Peyer's patch (tissue), 4 donors: ENCODE measurements around the gene PSMG4. TPM values are rescaled to one million over a fixed set of nuclear protein-coding genes. Genes with fewer than 3 reads are reported as not detected.

Experiments used
- DNase-seq, 3 donors: peaks; one replicate each; pipeline ENCODE4 v3.0.0-alpha.2; 2017 to 2019
- H3K27ac ChIP-seq, 4 donors: fragments of 200-600 bp; sonication (generic); one replicate each; pipeline ENCODE4 v1.5.1; 2016 to 2019
- H3K27me3 ChIP-seq, 2 donors: fragments of 200-600 bp; sonication (generic); one replicate each; pipeline ENCODE4 v1.5.1; 2019
- H3K36me3 ChIP-seq, 3 donors: fragments of 200-600 bp; sonication (generic); one replicate each; pipeline ENCODE4 v1.5.1; 2016 to 2019
- H3K4me1 ChIP-seq, 4 donors: fragments of 200-600 bp; sonication (generic); one replicate each; pipeline ENCODE4 v1.5.1; 2016 to 2019
- H3K4me3 ChIP-seq, 4 donors: fragments of 200-600 bp; sonication (generic); 1 replicate in 3 of 4; 2 replicates in 1 of 4; pipeline ENCODE4 v1.5.1; 2016 to 2019; ENCODE audit warnings: mild to moderate bottlenecking in 1 of 4
- H3K9me3 ChIP-seq, 4 donors: fragments of 200-600 bp; sonication (generic); one replicate each; pipeline ENCODE4 v1.5.1; 2016 to 2019; ENCODE audit warnings: mild to moderate bottlenecking in 1 of 4
- POLR2A ChIP-seq, 2 donors: fragments of 450-650 bp; IDR thresholded peaks; one replicate each; pipeline ENCODE4 v1.5.1; 2017; ENCODE audit warnings: antibody characterized with exemption in 2 of 2, mild to moderate bottlenecking in 2 of 2, moderate library complexity in 2 of 2
- total RNA-seq, 4 donors: library from RNA; depleted of rRNA; stranded (reverse); fragments of >200 nt; gene quantifications; one replicate each; pipeline ENCODE4 v1.1.0, GENCODE V29; 2016
- TF ChIP-seq, protein P1 (sequence below), 6 experiments: fragments of 450-650 bp in 4 of 6; fragments of 200-600 bp in 2 of 6; sonication (generic) in 1 of 6; IDR thresholded peaks; one replicate each; pipeline ENCODE4 v1.5.1; 2017 to 2019; ENCODE audit warnings: antibody characterized with exemption in 6 of 6, mild to moderate bottlenecking in 3 of 6, moderate library complexity in 1 of 6

Gene PSMG4
- total RNA-seq, 4 donors from 2014 or later, result 6.6 to 16.8 (median 15.9) TPM

DNA sequence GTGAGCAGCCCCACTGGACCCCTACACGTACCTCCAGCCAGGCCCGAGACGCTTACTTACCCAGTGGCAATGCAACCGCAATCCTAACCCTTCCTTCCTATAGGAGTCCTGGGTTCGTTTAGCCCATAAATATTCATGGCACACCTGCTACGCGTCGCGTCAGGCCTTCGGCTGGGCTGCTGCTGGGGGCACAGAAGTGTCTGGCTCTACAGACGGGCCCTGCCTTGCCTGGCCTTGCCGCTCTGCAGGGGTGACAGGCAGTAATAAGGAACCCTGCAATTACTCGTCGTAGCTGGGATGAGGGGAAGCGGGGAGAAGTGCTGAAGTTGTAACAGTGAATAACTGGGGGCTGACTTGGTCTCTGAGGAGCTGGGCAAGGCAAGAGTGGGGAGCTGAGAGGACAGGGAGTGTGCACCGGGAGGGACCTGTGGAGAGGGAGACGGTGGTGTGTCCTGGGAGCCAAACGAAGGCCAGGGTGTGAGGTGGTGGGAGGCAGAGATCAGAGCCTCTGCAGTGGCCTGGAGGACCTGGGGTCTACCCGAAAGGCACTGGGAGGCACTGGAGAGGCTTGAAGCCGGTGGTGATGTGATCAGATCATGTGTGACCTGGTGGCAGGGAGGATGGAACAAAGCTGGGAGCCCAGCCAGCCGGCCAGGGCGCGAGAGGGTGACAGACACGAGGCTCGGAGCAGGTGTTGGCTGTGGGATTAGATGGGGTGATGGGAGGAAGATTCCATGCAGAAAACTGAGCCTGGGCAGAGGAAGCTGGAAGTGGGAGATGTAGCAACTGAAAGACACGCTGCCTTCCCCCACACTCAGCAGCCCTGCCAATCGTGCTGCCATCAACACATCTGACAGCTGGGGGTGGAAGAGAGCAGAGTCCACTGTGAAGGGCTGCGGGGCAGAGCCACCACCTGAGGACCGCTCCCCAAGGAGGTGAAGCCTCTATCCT lies 36.4 kb downstream of the PSMG4 start:
- H3K4me3 ChIP-seq, result no peak overlapping the region
- H3K27me3 ChIP-seq, result no peaks in the 10 kb centered on the region
- peaks cover 0 to 8% (median 0%) of the 10 kb centered on the region in 4 donors for H3K4me1 ChIP-seq
- TF ChIP-seq POLR2A (IDR thresholded peaks at IDR 0.05), result no peak
- TF ChIP-seq, protein P1, sequence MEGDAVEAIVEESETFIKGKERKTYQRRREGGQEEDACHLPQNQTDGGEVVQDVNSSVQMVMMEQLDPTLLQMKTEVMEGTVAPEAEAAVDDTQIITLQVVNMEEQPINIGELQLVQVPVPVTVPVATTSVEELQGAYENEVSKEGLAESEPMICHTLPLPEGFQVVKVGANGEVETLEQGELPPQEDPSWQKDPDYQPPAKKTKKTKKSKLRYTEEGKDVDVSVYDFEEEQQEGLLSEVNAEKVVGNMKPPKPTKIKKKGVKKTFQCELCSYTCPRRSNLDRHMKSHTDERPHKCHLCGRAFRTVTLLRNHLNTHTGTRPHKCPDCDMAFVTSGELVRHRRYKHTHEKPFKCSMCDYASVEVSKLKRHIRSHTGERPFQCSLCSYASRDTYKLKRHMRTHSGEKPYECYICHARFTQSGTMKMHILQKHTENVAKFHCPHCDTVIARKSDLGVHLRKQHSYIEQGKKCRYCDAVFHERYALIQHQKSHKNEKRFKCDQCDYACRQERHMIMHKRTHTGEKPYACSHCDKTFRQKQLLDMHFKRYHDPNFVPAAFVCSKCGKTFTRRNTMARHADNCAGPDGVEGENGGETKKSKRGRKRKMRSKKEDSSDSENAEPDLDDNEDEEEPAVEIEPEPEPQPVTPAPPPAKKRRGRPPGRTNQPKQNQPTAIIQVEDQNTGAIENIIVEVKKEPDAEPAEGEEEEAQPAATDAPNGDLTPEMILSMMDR (IDR thresholded peaks at IDR 0.05), result peak in 3 of 6 experiments; percentile 46 to 52 (median 50)
- no peaks in the 10 kb centered on the region for H3K9me3 ChIP-seq
- H3K27ac ChIP-seq, result no peak overlapping the region
- peaks cover 0 to 42% (median 0%) of the 10 kb centered on the region in 3 donors for H3K36me3 ChIP-seq
- DNase-seq, result peak in 2 of 3 donors; percentile 56 to 60

DNA sequence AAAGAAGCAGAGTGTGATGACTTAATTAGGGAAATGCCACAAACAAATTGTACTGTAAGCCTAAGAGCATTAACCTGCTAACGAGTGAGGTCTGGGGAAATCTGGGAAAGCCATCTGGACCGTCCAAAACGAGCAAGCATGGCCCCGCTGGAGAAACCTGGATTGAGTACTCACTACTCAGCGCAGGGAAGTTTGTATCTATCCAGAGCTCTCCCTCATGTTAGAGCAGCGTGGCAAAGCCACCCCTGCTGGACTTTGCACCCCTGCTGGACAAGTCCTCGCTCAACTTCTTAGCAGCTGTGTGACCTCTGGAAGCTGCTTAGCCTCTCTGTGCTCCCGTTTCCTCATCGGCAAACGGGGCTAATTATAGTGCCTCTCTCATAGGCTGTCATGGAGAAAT lies 37.3 kb downstream of the PSMG4 start:
- peak in 2 of 3 donors; percentile 50 to 52 for DNase-seq

DNA sequence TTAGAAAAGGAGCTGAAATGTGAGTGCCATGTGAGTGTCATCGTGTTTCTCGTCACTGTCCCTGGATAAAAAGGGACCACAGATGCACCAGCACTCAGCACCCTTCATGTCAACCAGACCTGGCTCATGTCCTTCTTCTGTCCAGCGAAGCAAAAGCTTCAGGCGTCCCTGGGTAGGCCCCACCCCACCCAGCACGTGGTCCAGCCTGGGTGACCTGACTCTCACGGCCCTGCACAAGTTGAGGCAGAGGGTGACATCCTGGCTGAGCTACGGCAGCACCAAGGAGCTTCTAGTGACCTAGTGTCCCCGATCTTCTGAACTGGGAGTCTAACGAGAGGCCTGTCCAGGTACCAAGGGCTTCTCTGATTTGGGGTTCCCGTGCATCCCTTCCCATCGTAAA lies 37.8 kb downstream of the PSMG4 start:
- no peak overlapping the region for H3K27ac ChIP-seq
- DNase-seq, result peak in 2 of 3 donors; percentile 41 to 45
- H3K9me3 ChIP-seq, result no peaks in the 10 kb centered on the region
- peaks cover 0 to 8% (median 0%) of the 10 kb centered on the region in 4 donors for H3K4me1 ChIP-seq
- H3K27me3 ChIP-seq, result no peaks in the 10 kb centered on the region
- peaks cover 0 to 29% (median 0%) of the 10 kb centered on the region in 3 donors for H3K36me3 ChIP-seq
- H3K4me3 ChIP-seq, result no peak overlapping the region
- TF ChIP-seq, protein P1 (IDR thresholded peaks at IDR 0.05), result no peak
- TF ChIP-seq POLR2A (IDR thresholded peaks at IDR 0.05), result no peak

More for the DNA sequence above, 37.3 kb downstream of the PSMG4 start:
- H3K27me3 ChIP-seq, result no peaks in the 10 kb centered on the region
- H3K4me3 ChIP-seq, result no peak overlapping the region
- H3K9me3 ChIP-seq, result no peaks in the 10 kb centered on the region
- TF ChIP-seq, protein P1 (IDR thresholded peaks at IDR 0.05), result no peak
- no peak for TF ChIP-seq POLR2A (IDR thresholded peaks at IDR 0.05)
- peaks cover 0 to 33% (median 0%) of the 10 kb centered on the region in 3 donors for H3K36me3 ChIP-seq
- H3K4me1 ChIP-seq, result peaks cover 0 to 8% (median 0%) of the 10 kb centered on the region in 4 donors
- H3K27ac ChIP-seq, result no peak overlapping the region

DNA sequence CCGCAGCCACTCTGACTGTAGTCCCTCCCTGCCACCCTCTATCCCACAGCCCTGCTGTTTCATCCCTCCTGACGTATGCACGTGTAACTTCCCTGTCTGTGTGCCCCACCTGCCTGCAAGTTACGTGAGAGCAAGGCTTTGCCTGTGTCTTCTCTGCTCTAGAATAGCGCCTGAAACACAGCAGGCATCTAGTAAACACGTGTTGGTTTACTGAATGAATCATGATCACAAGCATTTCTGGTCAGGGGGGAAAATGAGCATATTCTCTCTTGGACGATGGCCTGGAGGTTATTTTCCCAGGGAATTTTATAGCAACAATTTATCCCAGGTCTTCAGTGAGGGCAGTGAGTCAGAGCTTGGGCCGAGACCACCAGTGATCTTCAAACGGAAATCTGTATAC lies 38.3 kb downstream of the PSMG4 start:
- H3K4me1 ChIP-seq, result peaks cover 0 to 8% (median 0%) of the 10 kb centered on the region in 4 donors
- no peaks in the 10 kb centered on the region for H3K27me3 ChIP-seq
- H3K36me3 ChIP-seq, result peaks cover 0 to 29% (median 0%) of the 10 kb centered on the region in 3 donors
- DNase-seq, result peak in 1 of 3 donors; percentile 26
- no peak overlapping the region for H3K27ac ChIP-seq
- no peaks in the 10 kb centered on the region for H3K9me3 ChIP-seq
- TF ChIP-seq, protein P1 (IDR thresholded peaks at IDR 0.05), result no peak
- TF ChIP-seq POLR2A (IDR thresholded peaks at IDR 0.05), result no peak
- H3K4me3 ChIP-seq, result no peak overlapping the region

DNA sequence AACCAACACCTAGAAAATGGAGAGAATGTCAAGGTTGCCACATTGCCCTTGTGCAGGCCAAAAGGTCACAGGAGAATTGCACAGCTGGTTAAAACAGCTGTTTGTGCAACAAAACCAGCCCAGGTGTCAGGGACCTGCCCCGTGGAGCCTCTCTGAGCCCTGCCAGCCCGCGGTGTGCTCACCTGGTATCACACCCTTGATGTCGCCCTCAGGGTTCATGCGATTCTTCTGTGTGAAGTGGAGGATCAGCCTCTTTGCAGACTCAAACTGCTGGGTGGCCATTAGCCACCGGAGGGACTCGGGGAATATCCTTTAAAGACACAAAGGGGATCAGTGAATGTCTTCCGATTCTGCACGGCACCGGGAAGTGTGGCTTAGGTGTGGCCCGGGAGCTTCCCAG lies 39.2 kb downstream of the PSMG4 start:
- H3K27ac ChIP-seq, result no peak overlapping the region
- TF ChIP-seq POLR2A (IDR thresholded peaks at IDR 0.05), result no peak
- TF ChIP-seq, protein P1 (IDR thresholded peaks at IDR 0.05), result no peak
- peak in 2 of 3 donors; percentile 20 to 29 for DNase-seq

More for the DNA sequence above, 39.2 kb downstream of the PSMG4 start:
- H3K4me3 ChIP-seq, result no peak overlapping the region
- H3K4me1 ChIP-seq, result peaks cover 0 to 8% (median 0%) of the 10 kb centered on the region in 4 donors
- H3K9me3 ChIP-seq, result no peaks in the 10 kb centered on the region
- H3K27me3 ChIP-seq, result no peaks in the 10 kb centered on the region
- peaks cover 0 to 27% (median 0%) of the 10 kb centered on the region in 3 donors for H3K36me3 ChIP-seq
